Stromal cell of bone marrow (primary cell): ENCODE measurements around the gene CLIC6.
"Not testable (repeated sequence)": the region's sequence is repeated elsewhere in the genome, so short reads cannot be mapped to it uniquely, and the experiment has no call there.

Source experiments
- DNase-seq: peaks from one replicate; pipeline ENCODE4 v3.0.0-alpha.2; 2012; ENCODE audit warnings: low read depth

Gene CLIC6

GRCh38 chr21:34653522-34653921 is 15.3 kb upstream of the CLIC6 start:
- DNase-seq, result no peak

- no peak for DNase-seq
These were observed 6.9 kb upstream of the CLIC6 start for GRCh38 chr21:34661848-34662247.

GRCh38 chr21:34667761-34668160 is 1.0 kb upstream of the CLIC6 start:
- DNase-seq, result no peak

GRCh38 chr21:34669149-34669879 is 520 bp downstream of the CLIC6 start:
- no peak for DNase-seq

GRCh38 chr21:34669880-34670219 is 1.1 kb downstream of the CLIC6 start:
- not testable (repeated sequence) for DNase-seq

GRCh38 chr21:34670220-34670961 is 1.6 kb downstream of the CLIC6 start:
- no peak for DNase-seq

- DNase-seq, result no peak
These were observed 2.2 kb downstream of the CLIC6 start for GRCh38 chr21:34670962-34671348.

- DNase-seq, result no peak
These were observed 2.7 kb downstream of the CLIC6 start for GRCh38 chr21:34671462-34671861.

- DNase-seq, result no peak
These were observed 3.1 kb downstream of the CLIC6 start for GRCh38 chr21:34671891-34672290.

- no peak for DNase-seq
These were observed 4.2 kb downstream of the CLIC6 start for GRCh38 chr21:34673006-34673405.

GRCh38 chr21:34674468-34674867 is 5.7 kb downstream of the CLIC6 start:
- DNase-seq, result no peak

- no peak for DNase-seq
These were observed 7.1 kb downstream of the CLIC6 start for GRCh38 chr21:34675871-34676270.

GRCh38 chr21:34679051-34679450 is 10.3 kb downstream of the CLIC6 start:
- no peak for DNase-seq

- no peak for DNase-seq
These were observed 15.5 kb downstream of the CLIC6 start for GRCh38 chr21:34684174-34684876.

GRCh38 chr21:34687065-34687464 is 18.3 kb downstream of the CLIC6 start:
- DNase-seq, result no peak

GRCh38 chr21:34687745-34688144 is 19.0 kb downstream of the CLIC6 start:
- DNase-seq, result no peak

GRCh38 chr21:34688145-34688544 is 19.4 kb downstream of the CLIC6 start:
- no peak for DNase-seq

- no peak for DNase-seq
These were observed 19.9 kb downstream of the CLIC6 start for GRCh38 chr21:34688715-34689114.

- DNase-seq, result no peak
These were observed 21.4 kb downstream of the CLIC6 start for GRCh38 chr21:34690041-34690792.

- DNase-seq, result no peak
These were observed 22.0 kb downstream of the CLIC6 start for GRCh38 chr21:34690793-34691175.

- DNase-seq, result no peak
These were observed 22.7 kb downstream of the CLIC6 start for GRCh38 chr21:34691390-34692032.

GRCh38 chr21:34692458-34693020 is 23.7 kb downstream of the CLIC6 start:
- no peak for DNase-seq
